ENCODE measurements around the gene MAP3K5.
A peak's percentile ranks its signal among the peaks of the same experiment; 100 is the strongest.
"Not testable (repeated sequence)": the region's sequence is repeated elsewhere in the genome, so short reads cannot be mapped to it uniquely, and the experiment has no call there.

The MAP3K5 gene

GRCh38 chr6:136772685-136773472 is 19.4 kb downstream of the MAP3K5 start:
- no peak for DNase-seq (ENCODE audit: low read depth, low spot score)

GRCh38 chr6:136771306-136771705 is 21.0 kb downstream of the MAP3K5 start:
- DNase-seq (ENCODE audit: low read depth, low spot score) = no peak

GRCh38 chr6:136769759-136770158 is 22.5 kb downstream of the MAP3K5 start:
- no peak for DNase-seq (ENCODE audit: low read depth, low spot score)

GRCh38 chr6:136769124-136769523 is 23.2 kb downstream of the MAP3K5 start:
- DNase-seq (ENCODE audit: low read depth, low spot score) = no peak

- DNase-seq (ENCODE audit: low read depth, low spot score) = no peak
Measured at GRCh38 chr6:136767570-136768309, 24.5 kb downstream of the MAP3K5 start.

- DNase-seq (ENCODE audit: low read depth, low spot score) = no peak
Measured at GRCh38 chr6:136767103-136767502, 25.2 kb downstream of the MAP3K5 start.

- DNase-seq (ENCODE audit: low read depth, low spot score) = no peak
Measured at GRCh38 chr6:136766274-136766673, 26.0 kb downstream of the MAP3K5 start.

- DNase-seq (ENCODE audit: low read depth, low spot score) = no peak
Measured at GRCh38 chr6:136764517-136764993, 27.7 kb downstream of the MAP3K5 start.

GRCh38 chr6:136763716-136764516 is 28.4 kb downstream of the MAP3K5 start:
- DNase-seq (ENCODE audit: low read depth, low spot score) = no peak

GRCh38 chr6:136763255-136763654 is 29.0 kb downstream of the MAP3K5 start:
- no peak for DNase-seq (ENCODE audit: low read depth, low spot score)

GRCh38 chr6:136762022-136762975 is 30.0 kb downstream of the MAP3K5 start:
- no peak for DNase-seq (ENCODE audit: low read depth, low spot score)

- no peak for DNase-seq (ENCODE audit: low read depth, low spot score)
Measured at GRCh38 chr6:136761227-136761922, 30.9 kb downstream of the MAP3K5 start.

- DNase-seq (ENCODE audit: low read depth, low spot score) = not testable (repeated sequence)
Measured at GRCh38 chr6:136760781-136761180, 31.5 kb downstream of the MAP3K5 start.

- DNase-seq (ENCODE audit: low read depth, low spot score) = no peak
Measured at GRCh38 chr6:136757150-136757549, 35.1 kb downstream of the MAP3K5 start.

GRCh38 chr6:136754820-136755219 is 37.5 kb downstream of the MAP3K5 start:
- no peak for DNase-seq (ENCODE audit: low read depth, low spot score)

- peak; percentile 27 for DNase-seq (ENCODE audit: low read depth, low spot score)
Measured at GRCh38 chr6:136753624-136754023, 38.7 kb downstream of the MAP3K5 start.

GRCh38 chr6:136752554-136752953 is 39.7 kb downstream of the MAP3K5 start:
- no peak for DNase-seq (ENCODE audit: low read depth, low spot score)

GRCh38 chr6:136751991-136752390 is 40.3 kb downstream of the MAP3K5 start:
- DNase-seq (ENCODE audit: low read depth, low spot score) = no peak

GRCh38 chr6:136751522-136751956 is 40.7 kb downstream of the MAP3K5 start:
- DNase-seq (ENCODE audit: low read depth, low spot score) = no peak
